ENCODE measurements around the gene RBM23. TPM values are rescaled to one million over a fixed set of nuclear protein-coding genes. Genes with fewer than 3 reads are reported as not detected.

Gene RBM23
- total and polyA plus RNA-seq, 2 of the 8 experiments (the other 6 are each of a cell fraction or from before 2014, with no cell fraction given) = 41.2 to 43.3 TPM

- TF ChIP-seq ATF2 (IDR thresholded peaks at IDR 0.05; ENCODE audit: low read length) (no peak), RNF2 (IDR thresholded peaks at IDR 0.05; ENCODE audit: borderline replicate concordance, low read depth, low read length, missing control alignments, poor library complexity, severe bottlenecking) (no peak), NRF1 (IDR thresholded peaks at IDR 0.05; ENCODE audit: low read depth, low read length) (no peak), ATF3 (IDR thresholded peaks at IDR 0.05; ENCODE audit: insufficient read depth, low read depth, low read length) (no peak), HDAC2 (IDR thresholded peaks at IDR 0.05; ENCODE audit: borderline replicate concordance in 1 of 2, low read depth in 2 of 2, low read length in 2 of 2) (no peak), CHD2 (IDR thresholded peaks at IDR 0.05; ENCODE audit: low read length) (no peak)
Observed at GRCh38 chr14:22883173-22883976, 35.6 kb downstream of the RBM23 start, which contains the start of gene REM2 (continued).
